MM.1S (cell line): ENCODE results near the gene GMPS.

Experiments
- DNase-seq: peaks from one replicate; pipeline ENCODE4 v3.0.0-alpha.2; 2015
- H2AFZ ChIP-seq: fragments of 300-600 bp; sonication (generic); 2 replicates; pipeline ENCODE4 v1.6.0; 2016; ENCODE audit warnings: antibody characterized with exemption, low read length
- H3F3A ChIP-seq: fragments of 300-600 bp; sonication (generic); 2 replicates; pipeline ENCODE4 v1.6.1; 2016; ENCODE audit warnings: mild to moderate bottlenecking, antibody characterized with exemption, low read length, moderate library complexity, mixed read lengths; ENCODE audit not compliant: insufficient read depth
- H3K27ac ChIP-seq: fragments of 300-600 bp; sonication (generic); 2 replicates; pipeline ENCODE4 v1.5.1; 2016; ENCODE audit warnings: mild to moderate bottlenecking, low read length
- H3K27me3 ChIP-seq: fragments of 300-600 bp; sonication (generic); replicated peaks from 2 replicates; pipeline ENCODE4 v1.6.0; 2016; ENCODE audit warnings: low read length; ENCODE audit not compliant: insufficient read depth
- H3K36me3 ChIP-seq: fragments of 300-600 bp; sonication (generic); replicated peaks from 2 replicates; pipeline ENCODE4 v1.6.1; 2016; ENCODE audit warnings: mild to moderate bottlenecking, low read length, mixed read lengths; ENCODE audit not compliant: insufficient read depth
- H3K4me1 ChIP-seq: fragments of 300-600 bp; sonication (generic); 2 replicates; pipeline ENCODE4 v1.6.1; 2016; ENCODE audit warnings: low read length, mixed read lengths
- H3K4me2 ChIP-seq: fragments of 300-600 bp; sonication (generic); 2 replicates; pipeline ENCODE4 v1.6.0; 2016; ENCODE audit warnings: low read depth, low read length
- H3K4me3 ChIP-seq: fragments of 300-600 bp; sonication (generic); 2 replicates; pipeline ENCODE4 v1.5.1; 2016; ENCODE audit warnings: low read length, mixed read lengths
- H3K79me2 ChIP-seq: fragments of 300-600 bp; sonication (generic); 2 replicates; pipeline ENCODE4 v1.6.1; 2016; ENCODE audit warnings: mixed run types, low read length, mixed read lengths
- H3K9ac ChIP-seq: fragments of 300-600 bp; sonication (generic); 2 replicates; pipeline ENCODE4 v1.6.1; 2016; ENCODE audit warnings: low read length, mixed read lengths
- H3K9me2 ChIP-seq: fragments of 300-600 bp; sonication (generic); replicated peaks from 2 replicates; pipeline ENCODE4 v1.6.1; 2016; ENCODE audit warnings: mild to moderate bottlenecking, low read length, mixed read lengths; ENCODE audit not compliant: insufficient read depth
- H3K9me3 ChIP-seq: fragments of 300-600 bp; sonication (generic); replicated peaks from 2 replicates; pipeline ENCODE4 v1.6.1; 2016; ENCODE audit warnings: mild to moderate bottlenecking, low read length, mixed read lengths; ENCODE audit not compliant: insufficient read depth
- H4K20me1 ChIP-seq: fragments of 300-600 bp; sonication (generic); 2 replicates; pipeline ENCODE4 v1.6.1; 2016; ENCODE audit warnings: mild to moderate bottlenecking, low read length, moderate library complexity, mixed read lengths; ENCODE audit not compliant: insufficient read depth
- EZH2 ChIP-seq: fragments of 300-600 bp; sonication (generic); optimal IDR thresholded peaks from 2 replicates; pipeline ENCODE3; 2017; ENCODE audit warnings: low read depth, mild to moderate bottlenecking, antibody characterized with exemption, low read length, mixed read lengths
- EZH2phosphoT487 ChIP-seq: fragments of 300-600 bp; sonication (generic); IDR thresholded peaks from 2 replicates; pipeline ENCODE4 v1.6.1; 2018; ENCODE audit warnings: antibody characterized with exemption, low read length
- TF ChIP-seq, protein P1 (sequence below): fragments of 300-600 bp; sonication (generic); IDR thresholded peaks from 2 replicates; pipeline ENCODE4 v1.5.1; 2016; ENCODE audit warnings: antibody characterized with exemption, low read length, mixed read lengths

GMPS gene

DNA sequence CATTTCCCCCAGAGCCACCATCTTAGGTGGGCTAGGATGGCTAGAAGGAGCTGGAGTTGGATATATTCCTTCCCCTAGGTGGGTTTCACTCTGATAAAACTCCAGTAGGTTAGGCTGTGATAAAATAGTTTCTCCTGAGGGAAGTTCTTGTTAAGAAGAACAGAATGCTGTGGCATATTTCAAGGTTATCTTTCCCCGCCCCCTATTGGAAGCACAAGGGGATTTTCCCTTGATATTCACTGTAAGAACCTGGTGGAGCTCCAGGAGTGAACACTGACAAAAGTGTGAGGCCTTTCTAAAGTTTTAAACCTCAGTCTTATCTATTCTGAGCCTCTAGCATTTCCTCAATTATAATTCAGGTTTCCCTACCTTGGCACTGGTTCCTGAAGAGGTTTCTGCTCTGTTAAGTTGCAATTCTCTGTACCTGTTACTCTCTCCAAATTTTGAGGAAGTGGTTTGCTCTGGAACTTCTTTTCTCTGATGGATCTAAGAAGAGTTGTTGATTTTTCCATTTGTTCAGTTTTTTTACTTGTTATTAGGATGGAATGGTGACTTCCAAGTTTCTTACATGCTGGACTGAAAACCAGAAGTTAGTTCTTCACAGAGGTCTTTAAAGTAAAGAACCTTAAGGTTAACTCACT lies 113.5 kb downstream of the GMPS start:
- no peaks in the 10 kb centered on the region for H3K9me3 ChIP-seq
- H3K79me2 ChIP-seq, result no peaks in the 10 kb centered on the region
- no peaks in the 10 kb centered on the region for H3F3A ChIP-seq
- H3K27ac ChIP-seq, result no peak overlapping the region
- H3K4me2 ChIP-seq, result no peak overlapping the region
- no peaks in the 10 kb centered on the region for H3K9me2 ChIP-seq
- no peak overlapping the region for H3K9ac ChIP-seq
- H3K27me3 ChIP-seq, result no peaks in the 10 kb centered on the region
- TF ChIP-seq EZH2phosphoT487 (no peak), EZH2 (no peak)
- TF ChIP-seq, protein P1, sequence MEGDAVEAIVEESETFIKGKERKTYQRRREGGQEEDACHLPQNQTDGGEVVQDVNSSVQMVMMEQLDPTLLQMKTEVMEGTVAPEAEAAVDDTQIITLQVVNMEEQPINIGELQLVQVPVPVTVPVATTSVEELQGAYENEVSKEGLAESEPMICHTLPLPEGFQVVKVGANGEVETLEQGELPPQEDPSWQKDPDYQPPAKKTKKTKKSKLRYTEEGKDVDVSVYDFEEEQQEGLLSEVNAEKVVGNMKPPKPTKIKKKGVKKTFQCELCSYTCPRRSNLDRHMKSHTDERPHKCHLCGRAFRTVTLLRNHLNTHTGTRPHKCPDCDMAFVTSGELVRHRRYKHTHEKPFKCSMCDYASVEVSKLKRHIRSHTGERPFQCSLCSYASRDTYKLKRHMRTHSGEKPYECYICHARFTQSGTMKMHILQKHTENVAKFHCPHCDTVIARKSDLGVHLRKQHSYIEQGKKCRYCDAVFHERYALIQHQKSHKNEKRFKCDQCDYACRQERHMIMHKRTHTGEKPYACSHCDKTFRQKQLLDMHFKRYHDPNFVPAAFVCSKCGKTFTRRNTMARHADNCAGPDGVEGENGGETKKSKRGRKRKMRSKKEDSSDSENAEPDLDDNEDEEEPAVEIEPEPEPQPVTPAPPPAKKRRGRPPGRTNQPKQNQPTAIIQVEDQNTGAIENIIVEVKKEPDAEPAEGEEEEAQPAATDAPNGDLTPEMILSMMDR, result no peak
- no peaks in the 10 kb centered on the region for H3K36me3 ChIP-seq
- no peaks in the 10 kb centered on the region for H3K4me1 ChIP-seq
- H3K4me3 ChIP-seq, result no peak overlapping the region
- DNase-seq, result no peak
- no peaks in the 10 kb centered on the region for H4K20me1 ChIP-seq
- no peak overlapping the region for H2AFZ ChIP-seq

DNA sequence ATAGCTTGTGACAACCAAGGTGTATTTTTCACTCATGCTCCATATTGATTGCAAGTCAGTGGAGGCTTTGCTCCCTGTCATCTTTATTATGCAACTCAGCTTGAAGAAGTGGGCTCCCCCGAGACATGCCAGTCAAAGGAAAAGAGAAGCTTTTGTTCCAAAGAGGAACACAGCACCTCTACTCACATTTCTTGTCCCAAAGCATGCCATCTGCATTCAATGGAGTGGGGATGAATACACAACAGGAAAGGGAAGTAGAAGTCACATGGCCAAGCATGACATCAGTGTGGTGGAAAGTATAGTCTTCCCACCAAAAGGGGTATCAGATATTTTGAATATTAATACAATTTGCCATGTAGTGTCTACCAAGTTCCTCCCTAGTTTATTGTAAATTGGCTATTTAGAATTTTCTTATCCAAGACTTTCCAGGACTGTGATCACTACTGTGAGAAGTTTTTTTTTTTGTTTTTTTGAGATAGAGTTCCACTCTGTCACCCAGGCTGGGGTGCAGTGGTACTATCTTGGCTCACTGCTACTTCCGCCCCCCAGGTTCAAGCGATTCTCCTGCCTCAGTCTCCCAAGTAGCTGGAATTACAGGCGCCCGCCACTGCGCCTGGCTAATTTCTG lies 114.5 kb downstream of the GMPS start:
- H3K9ac ChIP-seq, result no peak overlapping the region
- DNase-seq, result no peak
- H3K36me3 ChIP-seq, result no peaks in the 10 kb centered on the region
- no peaks in the 10 kb centered on the region for H3K9me3 ChIP-seq
- H2AFZ ChIP-seq, result no peak overlapping the region
- TF ChIP-seq, protein P1, result no peak
- no peak for TF ChIP-seq EZH2
- no peak for TF ChIP-seq EZH2phosphoT487
- H3F3A ChIP-seq, result no peaks in the 10 kb centered on the region
- no peak overlapping the region for H3K4me3 ChIP-seq
- no peaks in the 10 kb centered on the region for H4K20me1 ChIP-seq
- no peaks in the 10 kb centered on the region for H3K4me1 ChIP-seq
- no peaks in the 10 kb centered on the region for H3K79me2 ChIP-seq
- H3K9me2 ChIP-seq, result no peaks in the 10 kb centered on the region
- H3K4me2 ChIP-seq, result no peak overlapping the region
- H3K27ac ChIP-seq, result no peak overlapping the region
- H3K27me3 ChIP-seq, result no peaks in the 10 kb centered on the region

DNA sequence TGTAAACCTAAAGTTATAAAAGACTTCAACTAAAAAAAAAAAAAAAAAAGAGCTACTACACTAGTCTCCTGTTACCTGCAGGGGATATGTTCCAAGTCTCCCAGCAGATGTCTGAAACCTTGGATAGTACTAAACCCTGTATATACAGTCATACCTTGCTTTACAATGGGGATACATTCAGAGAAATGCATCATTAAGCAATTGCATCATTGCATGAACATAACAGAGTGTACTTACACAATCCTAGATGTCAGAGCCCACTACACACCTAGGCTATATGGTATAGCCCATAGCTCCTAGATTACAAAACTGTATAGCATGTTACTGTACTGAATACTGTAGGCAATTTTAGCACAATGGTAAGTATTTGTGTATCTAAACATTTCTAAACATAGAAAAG lies 119.1 kb downstream of the GMPS start:
- Histone ChIP-seq H2AFZ (no peak overlapping the region), H3K4me1 (no peaks in the 10 kb centered on the region), H4K20me1 (no peaks in the 10 kb centered on the region), H3F3A (no peaks in the 10 kb centered on the region), H3K27me3 (no peaks in the 10 kb centered on the region), H3K9me3 (no peaks in the 10 kb centered on the region), H3K27ac (no peak overlapping the region), H3K36me3 (no peaks in the 10 kb centered on the region), H3K9ac (no peak overlapping the region), H3K9me2 (no peaks in the 10 kb centered on the region), H3K79me2 (no peaks in the 10 kb centered on the region), H3K4me3 (no peak overlapping the region), H3K4me2 (no peak overlapping the region)
- DNase-seq, result no peak
- TF ChIP-seq, protein P1, result no peak
- TF ChIP-seq EZH2phosphoT487 (no peak), EZH2 (no peak)
